GM15510 (cell line): ENCODE results near the gene COL19A1.

Source experiments
- POLR2A ChIP-seq: IDR thresholded peaks from 3 replicates; pipeline ENCODE4 v1.6.1; 2011; ENCODE audit warnings: borderline replicate concordance; ENCODE audit not compliant: insufficient read length; ENCODE audit errors: extremely low read depth

The COL19A1 gene

DNA sequence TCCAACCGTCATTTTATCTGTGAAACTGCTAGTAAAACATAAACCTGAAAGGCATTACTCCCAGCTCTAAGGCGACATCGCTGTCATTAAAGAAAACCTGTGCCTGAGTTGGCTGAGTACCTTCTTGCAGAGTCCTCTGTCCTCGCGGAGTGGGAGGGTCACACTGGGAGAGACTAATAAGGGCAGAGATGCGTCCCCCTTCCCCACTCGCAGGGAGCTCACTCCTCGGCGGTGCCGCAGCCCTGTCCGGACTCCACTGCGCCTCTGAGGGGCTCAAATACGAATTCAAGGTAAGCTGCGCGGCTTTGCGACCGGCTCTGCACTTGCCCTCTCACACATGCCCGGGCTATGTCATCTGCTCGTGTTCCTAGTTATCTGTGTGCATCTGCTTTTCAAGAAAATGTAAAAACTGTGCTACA lies at the start of gene COL19A1:
Gene COL19A1, plus strand, starts transcription at position 206 of the 419 bp plus-strand sequence. CDS start 13,012 bp downstream, outside the sequence.
- peak; percentile 69 for TF ChIP-seq POLR2A

DNA sequence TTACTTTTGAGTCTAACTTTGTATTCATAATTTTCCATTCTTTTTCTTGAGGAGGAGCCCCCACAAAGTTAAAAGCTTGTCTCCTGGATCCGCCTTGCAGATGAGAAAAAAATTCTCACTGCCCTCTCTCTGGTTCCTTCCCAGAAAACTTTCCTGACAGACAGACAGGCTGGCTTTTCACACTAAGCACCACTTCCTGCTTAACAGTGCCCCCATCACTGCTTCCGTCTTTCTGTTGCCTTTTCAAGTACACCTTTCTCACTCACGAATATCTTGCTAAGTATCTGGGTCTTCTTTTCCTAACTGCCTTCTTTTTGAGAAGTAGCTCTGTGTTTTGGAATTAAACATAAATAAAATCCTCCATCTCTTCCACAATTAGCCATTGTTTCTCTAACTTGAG lies 49.8 kb upstream of the COL19A1 start:
- TF ChIP-seq POLR2A: no peak

DNA sequence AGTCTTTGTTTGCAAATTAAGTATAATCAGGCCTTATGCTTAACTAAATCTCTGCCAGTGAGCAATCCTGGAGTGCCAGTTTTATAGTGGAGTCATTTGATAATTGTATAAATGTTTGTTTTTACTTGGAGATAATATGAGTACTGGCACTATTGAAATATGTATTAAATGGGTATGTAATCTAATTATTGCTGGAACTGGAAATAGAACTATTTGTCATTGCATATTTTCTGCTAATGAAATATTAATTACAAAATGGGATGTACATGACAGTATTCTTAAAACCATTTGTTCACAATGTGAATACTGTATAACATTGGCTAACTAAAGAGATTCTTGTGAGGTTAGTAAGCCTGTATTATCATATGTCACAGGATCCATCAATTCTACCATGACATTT lies 49.0 kb upstream of the COL19A1 start:
- no peak for TF ChIP-seq POLR2A

GRCh38 chr6:69818223-69818930 lies 48.0 kb upstream of the COL19A1 start:
- no peak for TF ChIP-seq POLR2A

DNA sequence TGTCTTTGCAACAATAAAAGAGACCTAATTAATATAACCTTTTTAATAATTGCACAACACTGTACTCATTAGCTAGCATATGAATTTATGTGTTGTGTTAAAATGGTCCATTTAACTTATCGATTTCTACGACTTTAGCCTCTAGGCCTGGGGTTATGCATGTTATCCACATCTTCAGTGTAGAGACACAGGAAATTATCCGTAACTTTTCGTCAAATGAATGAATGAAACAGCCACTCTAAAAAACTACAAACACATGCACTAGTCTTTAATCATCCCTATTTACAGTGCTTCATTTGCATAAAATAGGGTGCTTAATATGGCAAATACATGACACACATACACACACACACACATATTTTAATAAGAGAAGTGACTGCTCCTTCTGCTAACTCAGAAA lies 47.2 kb upstream of the COL19A1 start:
- no peak for TF ChIP-seq POLR2A

DNA sequence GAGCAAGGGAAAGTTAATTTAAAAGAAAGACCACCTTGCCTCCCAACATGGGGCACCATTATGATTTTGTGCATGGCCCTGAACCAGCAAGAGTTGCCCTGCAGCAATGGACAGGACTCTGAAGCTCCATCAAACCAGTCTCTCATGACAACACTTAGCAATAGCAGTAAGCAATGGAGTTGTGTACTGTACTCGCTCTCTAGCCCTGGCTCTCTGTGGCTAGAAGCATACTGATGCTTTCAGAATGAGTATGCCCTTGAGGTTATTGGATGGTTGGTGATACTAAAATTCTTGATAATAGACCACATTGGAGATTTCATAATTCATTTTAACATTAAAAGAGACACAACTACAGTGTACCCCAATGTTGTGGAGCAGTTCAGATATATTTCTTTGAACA lies 46.3 kb upstream of the COL19A1 start:
- TF ChIP-seq POLR2A: no peak

GRCh38 chr6:69820438-69820837 lies 45.9 kb upstream of the COL19A1 start:
- TF ChIP-seq POLR2A: no peak

DNA sequence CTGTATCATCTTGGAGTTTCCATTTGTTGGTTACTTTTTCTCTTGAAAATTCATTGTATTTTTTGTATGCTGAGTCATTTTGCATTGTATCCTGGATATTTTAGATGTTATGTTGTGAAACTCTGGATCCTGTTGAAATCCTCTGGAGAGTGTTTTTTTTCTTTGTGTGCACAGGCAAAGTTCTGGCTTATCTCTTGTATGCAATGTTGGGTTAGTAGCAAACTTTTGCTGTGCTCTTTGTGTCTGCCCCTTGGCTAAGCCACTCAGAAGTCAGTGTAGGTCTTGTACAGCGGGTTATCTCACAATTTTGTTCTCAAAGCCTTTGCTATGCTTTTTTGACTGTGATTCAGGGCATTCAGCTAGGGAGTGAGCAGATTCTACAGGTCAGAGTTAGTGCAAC lies 40.5 kb upstream of the COL19A1 start:
- TF ChIP-seq POLR2A: no peak

DNA sequence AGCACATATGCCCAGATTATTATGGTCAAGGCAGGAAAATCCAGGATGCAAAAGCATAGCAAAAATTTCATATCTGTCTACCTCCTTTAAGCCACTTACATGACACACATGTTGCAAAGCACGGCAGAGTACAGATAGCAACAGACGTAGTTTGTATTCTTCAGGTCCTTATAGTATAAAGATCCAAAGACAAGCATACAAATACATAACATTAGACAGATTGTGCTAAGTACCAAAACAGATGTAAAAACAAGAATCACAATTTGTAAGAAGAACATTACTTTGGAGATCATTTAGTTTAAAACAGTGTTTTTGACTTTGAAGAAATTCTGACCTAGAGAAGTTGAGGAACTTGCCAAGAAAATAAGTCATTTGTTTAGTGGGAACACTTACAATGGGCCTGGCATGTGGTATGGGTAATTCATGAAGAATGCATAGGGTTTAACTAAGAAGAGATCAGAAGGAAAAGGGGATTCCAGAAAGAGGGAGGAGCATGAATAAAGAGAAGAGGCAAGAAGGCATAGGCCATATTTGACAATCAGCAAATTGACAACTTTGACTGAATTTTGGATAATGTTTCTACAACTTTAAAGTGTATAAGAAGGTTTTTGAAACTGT lies 39.0 kb upstream of the COL19A1 start:
- no peak for TF ChIP-seq POLR2A

DNA sequence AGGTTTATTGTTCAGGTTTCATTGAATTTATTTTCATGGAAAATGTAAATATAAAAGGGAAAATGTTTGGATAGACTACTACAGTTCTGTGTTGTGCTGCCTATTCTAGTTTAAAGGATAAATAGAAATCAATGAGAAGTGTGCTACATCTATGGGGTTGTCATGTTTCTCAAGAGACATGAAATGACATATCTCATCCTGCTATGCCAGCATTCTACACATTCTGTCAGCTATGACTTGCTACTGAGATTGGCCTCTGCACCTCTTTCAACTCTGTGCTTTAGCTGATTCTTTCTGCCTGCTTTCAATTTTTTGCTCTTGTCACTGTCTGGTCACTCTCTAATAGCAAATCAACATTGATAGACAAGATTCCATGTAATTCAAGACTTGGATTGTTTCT lies 33.8 kb upstream of the COL19A1 start:
- no peak for TF ChIP-seq POLR2A

DNA sequence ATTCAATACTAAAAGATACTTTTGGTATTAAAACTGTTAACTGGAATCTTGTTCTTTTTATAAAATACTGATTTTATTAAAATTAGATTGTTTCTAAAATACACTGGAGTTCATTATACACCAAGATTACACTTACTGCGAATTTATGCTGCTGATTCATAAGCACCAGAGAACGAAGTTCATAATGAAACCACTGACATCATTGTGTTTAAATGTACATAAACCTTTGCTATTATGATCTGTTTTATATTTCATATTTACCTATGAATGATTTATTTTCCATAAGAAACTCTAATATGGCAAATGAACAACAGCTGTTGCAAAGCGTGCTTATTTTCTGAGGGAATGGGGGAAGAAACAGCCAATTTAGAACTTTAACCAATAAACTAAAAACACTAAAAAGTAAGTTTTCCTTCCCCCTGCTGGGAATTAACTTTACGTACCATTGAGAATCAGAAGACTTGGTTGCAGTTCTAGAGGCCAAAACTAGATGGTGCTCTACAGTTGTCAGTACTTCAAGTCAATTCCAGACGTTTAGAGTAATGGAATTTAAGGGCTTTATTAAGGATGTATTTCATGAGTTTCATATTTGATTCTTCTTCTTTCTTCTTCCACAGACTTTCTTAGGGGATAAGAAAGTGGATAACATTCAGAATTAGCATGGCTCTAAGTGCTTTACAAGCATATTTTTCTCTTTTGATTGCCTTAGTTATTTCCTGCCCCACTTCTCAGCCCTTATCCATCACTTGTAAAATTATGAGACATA lies 30.8 kb upstream of the COL19A1 start:
- TF ChIP-seq POLR2A: no peak

- TF ChIP-seq POLR2A: no peak
Measured at GRCh38 chr6:69841862-69842261, 24.5 kb upstream of the COL19A1 start.

- TF ChIP-seq POLR2A: no peak
Measured at GRCh38 chr6:69843189-69843588, 23.2 kb upstream of the COL19A1 start.

DNA sequence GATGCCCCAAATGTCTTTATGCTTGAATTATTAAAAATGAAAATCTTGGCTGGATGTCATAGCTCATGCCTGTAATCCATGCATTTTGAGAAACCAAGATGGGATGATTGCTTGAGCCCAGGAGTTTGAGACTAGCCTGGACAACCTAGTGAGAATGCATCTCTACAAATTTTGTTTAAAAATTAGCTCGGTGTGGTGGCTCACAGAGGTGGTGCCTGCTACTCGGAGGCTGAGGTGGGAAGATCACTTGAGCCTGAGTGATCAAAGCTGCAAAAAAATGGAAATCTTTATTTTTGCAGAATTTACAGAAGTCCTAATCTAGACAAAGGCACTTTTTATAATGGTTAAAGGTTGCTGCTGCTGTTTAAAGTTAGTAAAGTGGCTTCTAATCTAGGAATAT lies 20.0 kb upstream of the COL19A1 start:
- no peak for TF ChIP-seq POLR2A

DNA sequence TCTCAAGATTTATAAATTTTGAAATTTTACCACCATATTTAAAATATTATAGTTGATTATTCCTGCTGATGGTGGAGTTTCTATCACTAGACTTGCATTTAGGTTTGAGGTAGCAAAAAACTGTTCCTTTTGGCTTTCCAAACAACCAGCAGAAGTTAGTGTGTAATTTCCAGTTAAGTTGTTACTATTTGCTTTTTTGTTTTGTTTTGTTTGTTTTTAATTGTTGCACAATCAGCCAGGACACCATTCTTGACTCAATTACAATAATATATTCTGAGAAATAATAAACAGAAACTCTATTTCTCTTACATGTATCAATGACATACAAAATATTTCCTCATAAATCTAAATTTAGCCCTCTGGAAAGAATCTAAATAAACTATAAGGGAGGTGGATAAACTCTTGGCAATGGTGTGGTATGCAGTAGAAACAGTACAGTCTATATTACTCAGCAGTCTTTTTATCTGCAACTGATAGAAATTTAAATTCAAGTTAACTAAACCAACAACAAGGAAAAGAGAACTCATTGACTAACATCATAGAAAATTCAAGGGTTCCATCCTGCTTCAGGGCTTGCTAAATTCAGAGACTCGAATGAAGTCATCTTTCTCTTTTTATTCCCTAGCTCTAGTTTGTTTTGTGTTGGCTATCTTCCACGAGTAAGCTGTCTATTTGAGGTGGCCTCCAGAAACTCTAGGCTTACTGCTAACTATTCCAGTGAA lies 19.4 kb upstream of the COL19A1 start:
- TF ChIP-seq POLR2A: no peak
